IPS-NIHi7 (cell line): ENCODE data around the gene SERPINB2.
A peak's percentile ranks its signal among the peaks of the same experiment; 100 is the strongest.
"Not testable (repeated sequence)": the region's sequence is repeated elsewhere in the genome, so short reads cannot be mapped to it uniquely, and the experiment has no call there.

Experiments used
- DNase-seq: peaks from one replicate; pipeline ENCODE4 v3.0.0; 2012; ENCODE audit warnings: mixed read lengths; ENCODE audit errors: extremely low spot score

The SERPINB2 gene

GRCh38 chr18:63889626-63890025 lies 2.1 kb downstream of the SERPINB2 start:
- DNase-seq = no peak

GRCh38 chr18:63890237-63890949 lies 2.9 kb downstream of the SERPINB2 start:
- no peak for DNase-seq

DNA sequence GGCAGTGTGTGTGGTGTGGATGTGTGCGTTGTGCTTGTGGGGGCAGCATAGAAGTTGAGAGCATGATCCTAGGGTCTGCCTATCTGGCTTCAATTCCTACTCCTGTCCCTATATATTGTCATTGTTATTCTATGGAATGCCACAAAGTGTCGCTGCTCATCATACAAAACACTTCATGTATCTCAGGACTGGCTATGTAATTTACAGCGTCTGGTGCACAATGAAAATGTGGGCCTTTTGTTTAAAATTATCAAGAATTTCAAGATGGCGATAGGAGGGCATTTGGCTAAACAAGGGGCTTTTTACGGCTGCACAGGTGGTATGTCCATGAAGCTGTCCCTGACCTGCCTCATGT lies 3.4 kb downstream of the SERPINB2 start:
- no peak for DNase-seq

DNA sequence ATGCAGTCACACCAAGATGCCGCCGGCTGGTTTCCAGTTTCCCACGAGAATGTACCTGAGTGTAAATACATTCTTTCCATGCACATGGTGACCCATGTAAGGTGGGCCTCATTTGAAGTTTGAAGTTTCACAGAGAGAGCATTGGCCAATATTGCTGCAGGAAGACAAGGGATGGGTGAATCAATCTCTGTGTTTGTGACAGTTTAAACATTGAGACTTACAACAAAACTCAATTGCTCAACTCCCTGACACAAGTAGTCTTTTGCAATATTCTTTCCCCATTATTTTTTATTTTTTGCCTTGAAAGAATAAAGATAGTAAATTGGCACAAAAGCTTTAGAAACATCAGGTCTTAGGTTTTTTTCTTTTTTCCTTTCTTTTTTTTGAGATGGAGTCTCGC lies 5.1 kb downstream of the SERPINB2 start:
- DNase-seq = no peak

- no peak for DNase-seq
These were observed 6.7 kb downstream of the SERPINB2 start for GRCh38 chr18:63894106-63894772.

- DNase-seq = no peak
These were observed 7.7 kb downstream of the SERPINB2 start for GRCh38 chr18:63895190-63895589.

DNA sequence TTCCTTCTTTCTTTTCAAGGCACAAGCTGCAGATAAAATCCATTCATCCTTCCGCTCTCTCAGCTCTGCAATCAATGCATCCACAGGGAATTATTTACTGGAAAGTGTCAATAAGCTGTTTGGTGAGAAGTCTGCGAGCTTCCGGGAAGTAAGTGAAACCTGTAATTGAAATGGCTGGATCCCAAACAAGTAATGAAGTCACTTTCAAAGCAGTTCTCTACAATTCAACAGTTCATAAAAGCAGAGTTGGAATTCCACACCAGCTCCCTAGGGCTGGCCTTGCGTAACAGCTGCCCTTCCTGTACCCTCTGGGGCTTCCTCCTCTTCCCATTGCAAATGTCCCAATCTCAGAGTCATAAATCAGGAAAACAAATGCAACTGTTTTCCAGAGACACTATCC lies 9.6 kb downstream of the SERPINB2 start:
- DNase-seq = no peak

- no peak for DNase-seq
These were observed 11.7 kb downstream of the SERPINB2 start for GRCh38 chr18:63899206-63899605.

- no peak for DNase-seq
These were observed 16.5 kb downstream of the SERPINB2 start for GRCh38 chr18:63903851-63904570.

DNA sequence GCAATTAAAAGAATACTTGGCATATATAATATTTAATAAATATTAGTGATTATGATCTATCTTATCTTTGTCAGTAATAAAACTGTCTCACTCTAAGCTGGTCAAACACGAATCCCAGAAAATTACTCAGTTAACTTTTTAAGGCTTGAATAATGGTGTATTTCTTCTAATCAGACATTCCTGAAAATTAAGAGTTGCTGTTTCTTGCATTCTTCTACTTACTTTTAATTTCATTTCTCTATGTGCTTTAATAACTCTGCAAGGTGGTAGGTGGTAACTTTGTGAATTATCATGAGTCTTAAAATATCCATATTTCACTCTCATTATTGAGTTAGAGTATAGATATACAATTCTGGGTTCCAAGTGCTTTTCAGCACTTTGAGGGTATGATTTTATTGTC lies 17.2 kb downstream of the SERPINB2 start:
- no peak for DNase-seq

- no peak for DNase-seq
These were observed 17.9 kb downstream of the SERPINB2 start for GRCh38 chr18:63905361-63905760.

DNA sequence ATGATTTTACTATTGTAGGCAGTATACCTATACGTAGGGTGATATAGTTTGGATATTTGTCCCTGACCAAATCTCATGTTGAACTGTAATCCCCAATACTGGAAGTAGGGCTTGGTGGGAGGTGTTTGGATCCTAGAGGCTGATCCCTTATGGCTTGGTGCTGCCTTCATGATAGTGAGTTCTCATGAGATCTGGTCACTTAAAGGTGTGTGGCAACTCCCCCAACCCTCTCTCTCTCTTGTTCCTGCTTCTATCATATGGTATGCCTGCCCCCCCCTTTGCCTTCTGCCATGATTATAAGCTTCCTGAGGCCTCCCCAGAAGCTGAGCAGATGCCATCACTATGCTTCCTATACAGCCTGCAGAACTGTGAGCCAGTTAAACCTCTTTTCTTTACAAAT lies 18.6 kb downstream of the SERPINB2 start:
- no peak for DNase-seq

- no peak for DNase-seq
These were observed 20.2 kb downstream of the SERPINB2 start, which contains the start of gene SERPINB10 for GRCh38 chr18:63907664-63908063. Gene SERPINB10 (plus strand): TSS chr18:63907958. CDS start chr18:63915511, 7,553 bp downstream.

GRCh38 chr18:63908858-63909257 lies 21.4 kb downstream of the SERPINB2 start:
- DNase-seq = no peak

GRCh38 chr18:63909870-63910269 lies 22.4 kb downstream of the SERPINB2 start:
- no peak for DNase-seq

GRCh38 chr18:63917817-63918216 lies 30.3 kb downstream of the SERPINB2 start:
- no peak for DNase-seq

DNA sequence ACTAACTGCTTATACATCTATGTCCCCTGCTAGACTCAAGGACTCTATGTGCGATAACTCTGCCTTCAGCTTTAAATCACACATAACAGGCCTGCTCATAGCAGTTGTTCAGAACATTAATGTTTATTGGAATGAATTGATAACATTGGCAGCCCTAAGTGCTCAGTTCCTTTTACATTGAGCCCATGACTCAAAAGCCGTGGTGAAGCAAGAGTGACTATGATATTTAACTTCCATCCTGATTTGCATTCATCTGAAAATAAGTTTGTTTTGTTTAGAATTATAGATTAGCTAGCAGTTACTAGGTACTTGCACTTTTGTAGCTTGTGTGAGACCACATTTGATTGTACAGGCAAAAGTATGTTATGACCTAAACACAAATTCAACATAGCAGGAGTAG lies 34.5 kb downstream of the SERPINB2 start:
- no peak for DNase-seq

- DNase-seq = no peak
These were observed 37.0 kb downstream of the SERPINB2 start for GRCh38 chr18:63924551-63924950.

DNA sequence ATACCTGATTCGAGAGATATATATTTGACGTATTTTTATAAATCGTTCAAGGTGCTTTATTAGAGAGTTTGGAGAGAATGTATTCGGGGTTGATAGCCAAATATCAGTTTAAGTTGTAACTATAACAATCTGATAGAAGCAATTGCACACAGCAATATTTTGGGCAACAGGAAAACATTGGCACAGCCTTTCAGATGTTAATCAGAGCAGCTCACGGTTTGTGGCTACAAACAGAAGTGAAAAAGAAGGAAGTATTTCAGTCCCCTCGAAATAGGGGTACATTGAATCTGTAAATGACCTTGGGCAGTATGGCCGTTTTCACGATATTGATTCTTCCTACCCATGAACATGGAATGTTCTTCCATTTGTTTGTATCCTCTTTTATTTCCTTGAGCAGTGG lies 40.8 kb downstream of the SERPINB2 start:
- no peak for DNase-seq

DNA sequence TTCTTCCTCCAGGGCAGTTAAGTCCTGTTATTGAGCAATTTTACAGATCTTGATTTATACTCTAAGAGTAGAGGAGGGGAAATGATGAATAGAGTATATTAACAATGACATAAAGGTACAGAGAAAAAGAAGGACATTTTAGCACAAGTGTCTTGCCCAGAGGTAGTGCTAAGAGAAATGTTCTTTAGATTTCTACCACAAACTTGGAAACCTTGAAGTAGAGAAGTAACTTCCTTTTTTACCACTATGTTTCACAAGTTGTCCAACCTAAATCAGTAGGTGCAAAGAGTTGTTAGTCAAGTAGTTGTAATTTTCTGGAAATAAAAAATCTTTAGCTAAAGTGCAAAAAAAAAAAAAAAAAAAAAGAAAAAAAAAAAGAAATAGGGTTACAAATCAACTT lies 41.9 kb downstream of the SERPINB2 start:
- not testable (repeated sequence) for DNase-seq

GRCh38 chr18:63930773-63931354 lies 43.4 kb downstream of the SERPINB2 start:
- no peak for DNase-seq

DNA sequence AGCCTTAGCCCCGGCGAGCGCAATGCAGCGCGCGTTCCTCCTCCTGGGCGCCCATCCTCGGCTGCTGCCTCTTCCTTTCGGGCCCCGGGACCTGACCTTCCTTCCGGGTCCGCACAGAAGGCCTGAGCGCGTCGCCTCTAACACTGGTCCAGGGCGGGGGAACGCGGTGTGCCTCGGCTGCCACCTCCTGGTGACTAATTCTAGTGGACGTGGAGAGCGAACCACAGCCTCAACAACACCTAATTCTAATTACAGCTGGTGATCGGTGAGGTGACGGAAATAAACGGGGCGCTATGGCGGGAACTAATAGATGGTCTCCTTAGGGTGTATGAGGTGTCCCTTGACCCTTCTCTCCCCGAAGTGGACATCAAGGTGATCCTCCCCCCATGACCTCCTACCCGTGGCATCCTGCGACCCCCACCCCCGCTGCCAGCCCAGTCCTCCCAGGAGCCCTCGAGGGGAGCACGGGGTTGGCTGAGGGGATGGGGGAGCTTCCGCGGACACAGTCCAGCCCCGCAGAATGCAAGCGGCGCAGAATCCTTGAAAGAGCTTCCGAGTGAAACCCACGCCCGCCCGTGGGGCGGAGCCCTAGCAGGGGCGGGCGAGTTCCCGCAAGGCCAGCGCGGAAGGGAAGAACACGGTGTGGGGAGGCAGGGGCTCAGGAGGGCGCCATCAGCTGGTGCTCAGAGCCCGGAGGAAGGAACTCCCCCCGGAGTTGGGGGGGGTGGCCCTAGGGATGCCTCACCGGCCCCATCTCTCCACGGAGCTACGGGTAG lies 48.8 kb downstream of the SERPINB2 start:
- peak; percentile 91 for DNase-seq
